CD14-positive monocyte (primary cell): ENCODE measurements around the gene LYRM1. TPM values are rescaled to one million over a fixed set of nuclear protein-coding genes. Genes with fewer than 3 reads are reported as not detected.

ENCODE experiments used
- polyA plus RNA-seq, 3 donors: library from polyadenylated mRNA; depleted of rRNA in 1 of 3; unstranded in 2 of 3; stranded (reverse) in 1 of 3; fragments of 300-500 nt in 2 of 3; fragments of >200 nt in 1 of 3; fragmentation: Illumina TruSeq in 2 of 3; gene quantifications; 1 replicate in 2 of 3; 2 replicates in 1 of 3; pipeline ENCODE4 v1.2.3, GENCODE V29; 2012 to 2021

LYRM1 gene
- polyA plus RNA-seq, 3 donors: 14.8 to 29.5 (median 25.5) TPM

Other genes starting within 250 kb of the LYRM1 start
- gene ACSM1, start 203.1 kb upstream of the LYRM1 start, polyA plus RNA-seq: under 1 TPM in 2 of 3 donors, not detected in 1; 0.26 to 0.27 TPM
- 10 to 100 TPM; 16.1 to 32.2 (median 23.5) TPM for gene THUMPD1, start 159.0 kb upstream of the LYRM1 start, polyA plus RNA-seq
- 1 to 10 TPM; 1.6 to 5.1 (median 1.9) TPM for gene ACSM3, start 136.8 kb upstream of the LYRM1 start, polyA plus RNA-seq
- 10 to 100 TPM in 2 of 3 donors, 1 to 10 TPM in 1; 4.0 to 10.5 (median 10.4) TPM for gene ERI2, start 94.3 kb upstream of the LYRM1 start, polyA plus RNA-seq
- gene REXO5, start 94.2 kb upstream of the LYRM1 start, polyA plus RNA-seq: 1 to 10 TPM in 1 of 3 donors, under 1 TPM in 2; 0.52 to 1.4 (median 0.55) TPM
- gene DCUN1D3, start 413 bp upstream of the LYRM1 start, polyA plus RNA-seq: 1 to 10 TPM; 1.0 to 3.4 (median 1.3) TPM